Head of caudate nucleus (tissue), 42 donors: Measurements from ENCODE around the gene PIP5K1A.

Experiments used
- DNase-seq, 42 donors: peaks; one replicate each; pipeline versions ENCODE4 v3.0.0 to v3.0.0-alpha.2; 2020 to 2021; ENCODE audit warnings: mixed read lengths in 7 of 42
- intact Hi-C: fragments of 100-400 bp; cut with DNase I; formaldehyde crosslinking; loops from one replicate; pipeline ENCODE4 v1.15.0; 2022

The PIP5K1A gene

GRCh38 chr1:151198254-151199127 lies at the start of gene PIP5K1A:
TSS of gene PIP5K1A (plus strand) at chr1:151198552. CDS start at chr1:151198997, 445 bp downstream.
- intact Hi-C loops = loop anchor here (2.0 to 10.0 kb wide), 2 partner anchors 56 to 146 kb away; partner anchors contain the start of genes PSMD4 and RFX5
- peak; percentile 95 to 100 (median 99) for DNase-seq

- peak in 24 of 42 donors; percentile 26 to 67 (median 44) for DNase-seq
- intact Hi-C loops = loop anchor here (10.0 kb wide), 1 partner anchor 62 kb away; no protein-coding TSS in a partner anchor
Measured at GRCh38 chr1:151156515-151156819, 41.9 kb upstream of the PIP5K1A start, which contains the start of gene TNFAIP8L2. TSS of gene TNFAIP8L2 (plus strand) at chr1:151156649. CDS start at chr1:151158698, 2,049 bp downstream.

GRCh38 chr1:151157067-151157531 lies 41.3 kb upstream of the PIP5K1A start:
- intact Hi-C loops = loop anchor here (10.0 kb wide), 1 partner anchor 62 kb away; no protein-coding TSS in a partner anchor

GRCh38 chr1:151158326-151158725 lies 40.0 kb upstream of the PIP5K1A start:
- DNase-seq = no peak
- intact Hi-C loops = loop anchor here (10.0 kb wide), 1 partner anchor 64 kb away; no protein-coding TSS in a partner anchor

More at GRCh38 chr1:151157067-151157531, 41.3 kb upstream of the PIP5K1A start:
- peak in 7 of 42 donors; percentile 15 to 34 (median 22) for DNase-seq

- intact Hi-C loops = loop anchor here (10.0 kb wide), 1 partner anchor 64 kb away; no protein-coding TSS in a partner anchor
- peak in 2 of 42 donors; percentile 15 to 18 for DNase-seq
Measured at GRCh38 chr1:151158751-151159251, 39.6 kb upstream of the PIP5K1A start.

GRCh38 chr1:151159373-151159772 lies 39.0 kb upstream of the PIP5K1A start:
- DNase-seq = peak in 1 of 42 donors; percentile 23
- intact Hi-C loops = loop anchor here (10.0 kb wide), 1 partner anchor 65 kb away; no protein-coding TSS in a partner anchor

- DNase-seq = peak in 3 of 42 donors; percentile 26 to 53 (median 53)
- intact Hi-C loops = no loop called here
Measured at GRCh38 chr1:151164732-151165280, 33.5 kb upstream of the PIP5K1A start.

GRCh38 chr1:151165281-151165737 lies 33.0 kb upstream of the PIP5K1A start:
- intact Hi-C loops = no loop called here
- DNase-seq = peak in 39 of 42 donors; percentile 29 to 80 (median 62)

- DNase-seq = peak; percentile 89 to 99 (median 98)
Measured at GRCh38 chr1:151165738-151166504, 32.4 kb upstream of the PIP5K1A start, which contains the start of the genes LYSMD1 and SCNM1. TSS of gene LYSMD1 (minus strand) at chr1:151165902. CDS start at chr1:151165258, 644 bp downstream. TSS of gene SCNM1 (plus strand) at chr1:151166144. CDS start at chr1:151166153, 9 bp downstream.

GRCh38 chr1:151166505-151166956 lies 31.8 kb upstream of the PIP5K1A start:
- no peak for DNase-seq
- intact Hi-C loops = no loop called here

More at GRCh38 chr1:151165738-151166504, 32.4 kb upstream of the PIP5K1A start, which contains the start of the genes LYSMD1 and SCNM1:
- intact Hi-C loops = no loop called here

- no peak for DNase-seq
- intact Hi-C loops = no loop called here
Measured at GRCh38 chr1:151167116-151167515, 31.2 kb upstream of the PIP5K1A start.

- intact Hi-C loops = no loop called here
- DNase-seq = no peak
Measured at GRCh38 chr1:151171190-151171589, 27.2 kb upstream of the PIP5K1A start.

- DNase-seq = peak; percentile 40 to 93 (median 82)
- intact Hi-C loops = no loop called here
Measured at GRCh38 chr1:151175041-151175741, 23.2 kb upstream of the PIP5K1A start.

- intact Hi-C loops = no loop called here
- peak in 2 of 42 donors; percentile 12 to 17 for DNase-seq
Measured at GRCh38 chr1:151175863-151176262, 22.5 kb upstream of the PIP5K1A start, which contains the start of gene TMOD4. TSS of gene TMOD4 (minus strand) at chr1:151175981. CDS start at chr1:151174875, 1,106 bp downstream.

GRCh38 chr1:151176514-151177045 lies 21.8 kb upstream of the PIP5K1A start:
- no peak for DNase-seq
- intact Hi-C loops = no loop called here

GRCh38 chr1:151184211-151184610 lies 14.1 kb upstream of the PIP5K1A start:
- DNase-seq = no peak
- intact Hi-C loops = no loop called here

- DNase-seq = no peak
- intact Hi-C loops = no loop called here
Measured at GRCh38 chr1:151187205-151187604, 11.1 kb upstream of the PIP5K1A start.
